SU-DHL-6 (cell line): ENCODE results near the gene PCLO.

Experiments
- H2AFZ ChIP-seq: fragments of 200-600 bp; sonication (generic); 2 replicates; pipeline ENCODE4 v1.6.1; 2014; ENCODE audit warnings: low read depth, mild to moderate bottlenecking, moderate library complexity, mixed read lengths, antibody characterized with exemption, low read length; ENCODE audit not compliant: severe bottlenecking
- H3F3A ChIP-seq: fragments of 200-600 bp; shearing (Covaris generic); 2 replicates; pipeline ENCODE4 v1.6.0; 2016; ENCODE audit warnings: antibody characterized with exemption, mild to moderate bottlenecking; ENCODE audit not compliant: insufficient read depth
- H3K27ac ChIP-seq: fragments of 200-600 bp; sonication (generic); 2 replicates; pipeline ENCODE4 v1.5.1; 2016; ENCODE audit warnings: low read depth, mild to moderate bottlenecking, low read length, moderate library complexity, mixed read lengths
- H3K27me3 ChIP-seq: fragments of 200-600 bp; sonication (generic), shearing (Covaris generic); 2 replicates; pipeline ENCODE4 v1.6.0; 2014; ENCODE audit warnings: mild to moderate bottlenecking, low read length
- H3K36me3 ChIP-seq: fragments of 200-600 bp; sonication (generic); 2 replicates; pipeline ENCODE4 v1.6.1; 2014; ENCODE audit warnings: mild to moderate bottlenecking, low read length, mixed read lengths
- H3K4me2 ChIP-seq: fragments of 300-600, 200-600 bp; shearing (Covaris generic), sonication (generic); 2 replicates; pipeline ENCODE4 v1.6.0; 2014; ENCODE audit warnings: low read length, low read depth, mild to moderate bottlenecking; ENCODE audit not compliant: poor library complexity, severe bottlenecking
- H3K4me3 ChIP-seq: fragments of 200-600 bp; sonication (generic); 2 replicates; pipeline ENCODE4 v1.5.1; 2014; ENCODE audit warnings: antibody characterized with exemption, low read length, mild to moderate bottlenecking, mixed read lengths; ENCODE audit not compliant: insufficient read depth, poor library complexity, severe bottlenecking
- H3K79me2 ChIP-seq: fragments of 200-600 bp; sonication (generic); 2 replicates; pipeline ENCODE4 v1.6.1; 2014; ENCODE audit warnings: mild to moderate bottlenecking, low read length, moderate library complexity; ENCODE audit not compliant: insufficient read depth
- H3K9ac ChIP-seq: fragments of 200-600 bp; sonication (generic); 2 replicates; pipeline ENCODE4 v1.7.0; 2014; ENCODE audit warnings: mild to moderate bottlenecking, low read length
- H3K9me2 ChIP-seq: fragments of 200-600 bp; sonication (generic); replicated peaks from 2 replicates; pipeline ENCODE4 v1.6.1; 2014; ENCODE audit warnings: low read length; ENCODE audit not compliant: insufficient read depth
- H3K9me3 ChIP-seq: fragments of 200-600 bp; sonication (generic); 2 replicates; pipeline ENCODE4 v1.6.1; 2014; ENCODE audit warnings: low read length, mixed read lengths; ENCODE audit not compliant: insufficient read depth
- H4K20me1 ChIP-seq: fragments of 200-600 bp; sonication (generic); 2 replicates; pipeline ENCODE4 v1.6.1; 2014; ENCODE audit warnings: low read depth, mild to moderate bottlenecking, antibody characterized with exemption, low read length, moderate library complexity, mixed read lengths
- EZH2phosphoT487 ChIP-seq: fragments of 200-600 bp; sonication (generic), shearing (Covaris generic); conservative IDR thresholded peaks from 2 replicates; pipeline ENCODE4 v1.6.1; 2018; ENCODE audit warnings: mild to moderate bottlenecking, antibody characterized with exemption, low read length, moderate library complexity, mixed read lengths
- TF ChIP-seq, protein P1 (sequence below): fragments of 200-600 bp; sonication (generic); IDR thresholded peaks from one replicate; pipeline ENCODE4 v1.5.1; 2017; ENCODE audit warnings: antibody characterized with exemption, mild to moderate bottlenecking, low read length, moderate library complexity; ENCODE audit not compliant: insufficient read depth, poor library complexity, severe bottlenecking

Gene PCLO

DNA sequence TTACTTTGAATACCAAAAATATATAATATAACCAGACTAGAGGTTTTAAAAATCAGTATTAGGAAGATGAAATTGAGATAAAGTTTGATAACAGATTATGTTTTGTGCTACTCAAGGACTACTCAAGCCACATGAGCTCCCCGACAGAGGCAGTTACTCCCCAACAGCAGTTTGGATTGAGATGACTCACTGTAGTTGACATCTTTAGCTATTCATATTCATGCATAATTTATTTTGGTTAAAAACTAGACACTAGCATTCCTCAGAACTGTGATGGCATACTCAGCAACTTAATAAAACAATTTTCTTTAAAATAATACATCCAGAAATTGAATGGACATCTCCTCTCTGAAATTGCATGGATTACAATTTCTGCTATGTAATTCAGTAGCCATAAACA, 19.6 kb downstream of the PCLO start:
- Histone ChIP-seq H3K9me2 (no peaks in the 10 kb centered on the region), H3K79me2 (no peaks in the 10 kb centered on the region)

DNA sequence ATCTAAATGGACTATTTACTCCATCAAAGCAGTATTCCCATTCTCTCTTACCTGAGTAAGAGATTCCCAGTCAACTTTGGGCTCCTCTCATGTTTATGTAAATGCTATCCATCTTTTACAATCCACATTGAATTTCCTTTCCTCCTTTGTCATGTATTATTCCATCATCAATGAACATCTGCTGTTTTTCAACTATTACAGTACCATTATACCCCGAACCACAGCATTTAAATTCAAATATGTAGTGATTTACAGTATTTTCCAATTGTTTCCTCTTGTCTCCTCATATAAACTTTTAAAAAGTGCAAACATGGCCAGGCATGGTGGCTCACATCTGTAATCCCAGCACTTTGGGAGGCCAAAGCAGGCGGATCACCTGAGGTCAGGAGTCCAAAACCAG, 20.3 kb downstream of the PCLO start:
- TF ChIP-seq, protein P1, sequence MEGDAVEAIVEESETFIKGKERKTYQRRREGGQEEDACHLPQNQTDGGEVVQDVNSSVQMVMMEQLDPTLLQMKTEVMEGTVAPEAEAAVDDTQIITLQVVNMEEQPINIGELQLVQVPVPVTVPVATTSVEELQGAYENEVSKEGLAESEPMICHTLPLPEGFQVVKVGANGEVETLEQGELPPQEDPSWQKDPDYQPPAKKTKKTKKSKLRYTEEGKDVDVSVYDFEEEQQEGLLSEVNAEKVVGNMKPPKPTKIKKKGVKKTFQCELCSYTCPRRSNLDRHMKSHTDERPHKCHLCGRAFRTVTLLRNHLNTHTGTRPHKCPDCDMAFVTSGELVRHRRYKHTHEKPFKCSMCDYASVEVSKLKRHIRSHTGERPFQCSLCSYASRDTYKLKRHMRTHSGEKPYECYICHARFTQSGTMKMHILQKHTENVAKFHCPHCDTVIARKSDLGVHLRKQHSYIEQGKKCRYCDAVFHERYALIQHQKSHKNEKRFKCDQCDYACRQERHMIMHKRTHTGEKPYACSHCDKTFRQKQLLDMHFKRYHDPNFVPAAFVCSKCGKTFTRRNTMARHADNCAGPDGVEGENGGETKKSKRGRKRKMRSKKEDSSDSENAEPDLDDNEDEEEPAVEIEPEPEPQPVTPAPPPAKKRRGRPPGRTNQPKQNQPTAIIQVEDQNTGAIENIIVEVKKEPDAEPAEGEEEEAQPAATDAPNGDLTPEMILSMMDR, result no peak
- no peak for TF ChIP-seq EZH2phosphoT487
- Histone ChIP-seq H3K9ac (no peak overlapping the region), H2AFZ (no peak overlapping the region), H4K20me1 (0 out of 2 replicates have a peak, but pooled peaks cover 3% of the 10 kb centered on the region), H3K27me3 (no peaks in the 10 kb centered on the region), H3K79me2 (no peaks in the 10 kb centered on the region), H3K4me2 (no peak overlapping the region), H3K9me3 (no peaks in the 10 kb centered on the region), H3K36me3 (no peaks in the 10 kb centered on the region), H3F3A (no peaks in the 10 kb centered on the region), H3K9me2 (no peaks in the 10 kb centered on the region), H3K4me3 (no peak overlapping the region), H3K27ac (no peak overlapping the region)

More for the DNA sequence above, 19.6 kb downstream of the PCLO start:
- Histone ChIP-seq H3F3A (no peaks in the 10 kb centered on the region), H3K4me3 (no peak overlapping the region), H3K9me3 (no peaks in the 10 kb centered on the region), H3K27ac (no peak overlapping the region), H3K27me3 (no peaks in the 10 kb centered on the region), H2AFZ (no peak overlapping the region), H3K4me2 (no peak overlapping the region), H4K20me1 (0 out of 2 replicates have a peak, but pooled peaks cover 3% of the 10 kb centered on the region), H3K9ac (no peak overlapping the region), H3K36me3 (no peaks in the 10 kb centered on the region)
- TF ChIP-seq, protein P1, result no peak
- no peak for TF ChIP-seq EZH2phosphoT487

- no peak overlapping the region for H3K4me2 ChIP-seq
Measured at GRCh38 chr7:83141927-83142326, 20.8 kb downstream of the PCLO start.

More at GRCh38 chr7:83141927-83142326, 20.8 kb downstream of the PCLO start:
- H3K27me3 ChIP-seq, result no peaks in the 10 kb centered on the region
- H3K4me3 ChIP-seq, result no peak overlapping the region
- no peaks in the 10 kb centered on the region for H3K9me3 ChIP-seq
- H3K9ac ChIP-seq, result no peak overlapping the region
- no peak overlapping the region for H3K27ac ChIP-seq
- H4K20me1 ChIP-seq, result 0 out of 2 replicates have a peak, but pooled peaks cover 3% of the 10 kb centered on the region
- H2AFZ ChIP-seq, result no peak overlapping the region
- no peaks in the 10 kb centered on the region for H3K36me3 ChIP-seq
- no peaks in the 10 kb centered on the region for H3K79me2 ChIP-seq
- TF ChIP-seq EZH2phosphoT487, result no peak
- TF ChIP-seq, protein P1, result no peak
- H3K9me2 ChIP-seq, result no peaks in the 10 kb centered on the region
- no peaks in the 10 kb centered on the region for H3F3A ChIP-seq
